ENCODE data around the gene SIM1.

Gene SIM1

DNA sequence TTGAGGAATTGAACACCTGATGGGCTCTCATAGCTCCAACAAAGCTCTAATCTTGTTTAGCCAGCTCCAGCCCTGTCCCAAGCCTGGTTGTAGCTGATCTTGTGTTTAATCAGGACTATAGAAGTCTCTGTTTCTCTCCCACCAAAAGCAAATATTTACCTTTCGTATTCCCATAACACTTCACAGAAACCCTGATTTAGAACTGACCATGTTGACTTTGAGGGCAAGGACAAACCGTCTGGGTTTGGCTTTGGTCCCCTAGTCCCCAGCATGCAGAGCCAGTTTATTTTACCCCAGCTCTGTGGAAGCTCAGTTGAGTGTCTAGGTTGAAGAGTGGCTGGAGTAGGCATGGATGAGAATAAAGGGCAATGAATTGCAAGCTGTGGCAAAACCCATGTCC, 18.0 kb upstream of the SIM1 start:
- 0 out of 2 replicates have a peak overlapping the region, but pooled peaks have one; percentile 17 for H2AFZ ChIP-seq (ENCODE audit: low read depth, low read length)
- H4K20me1 ChIP-seq (ENCODE audit: insufficient read depth, low read length), result no peaks in the 10 kb centered on the region
- H3K36me3 ChIP-seq (ENCODE audit: insufficient read depth, low read length), result no peaks in the 10 kb centered on the region
- ATAC-seq (ENCODE audit: insufficient read depth, low read depth) (no peak), DNase-seq (no peak)
- TF ChIP-seq EZH2 (IDR thresholded peaks at IDR 0.05; ENCODE audit: borderline replicate concordance, low read depth, low read length, severe bottlenecking), result no peak
- TF ChIP-seq, protein P1, sequence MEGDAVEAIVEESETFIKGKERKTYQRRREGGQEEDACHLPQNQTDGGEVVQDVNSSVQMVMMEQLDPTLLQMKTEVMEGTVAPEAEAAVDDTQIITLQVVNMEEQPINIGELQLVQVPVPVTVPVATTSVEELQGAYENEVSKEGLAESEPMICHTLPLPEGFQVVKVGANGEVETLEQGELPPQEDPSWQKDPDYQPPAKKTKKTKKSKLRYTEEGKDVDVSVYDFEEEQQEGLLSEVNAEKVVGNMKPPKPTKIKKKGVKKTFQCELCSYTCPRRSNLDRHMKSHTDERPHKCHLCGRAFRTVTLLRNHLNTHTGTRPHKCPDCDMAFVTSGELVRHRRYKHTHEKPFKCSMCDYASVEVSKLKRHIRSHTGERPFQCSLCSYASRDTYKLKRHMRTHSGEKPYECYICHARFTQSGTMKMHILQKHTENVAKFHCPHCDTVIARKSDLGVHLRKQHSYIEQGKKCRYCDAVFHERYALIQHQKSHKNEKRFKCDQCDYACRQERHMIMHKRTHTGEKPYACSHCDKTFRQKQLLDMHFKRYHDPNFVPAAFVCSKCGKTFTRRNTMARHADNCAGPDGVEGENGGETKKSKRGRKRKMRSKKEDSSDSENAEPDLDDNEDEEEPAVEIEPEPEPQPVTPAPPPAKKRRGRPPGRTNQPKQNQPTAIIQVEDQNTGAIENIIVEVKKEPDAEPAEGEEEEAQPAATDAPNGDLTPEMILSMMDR (IDR thresholded peaks at IDR 0.05; ENCODE audit: borderline replicate concordance, extremely low read depth, low read length, poor library complexity, severe bottlenecking), result no peak
- H3K27me3 ChIP-seq (ENCODE audit: insufficient read depth, low read length, poor library complexity), result no peaks in the 10 kb centered on the region
- no peak overlapping the region for H3K4me3 ChIP-seq (ENCODE audit: low read depth in 1 of 2, low read length in 2 of 2)
- no peak overlapping the region for H3K4me2 ChIP-seq (ENCODE audit: insufficient read depth, low read length)
- H3K4me1 ChIP-seq (ENCODE audit: insufficient read depth, low read length), result peaks cover 22% of the 10 kb centered on the region
- H3K79me2 ChIP-seq (ENCODE audit: insufficient read depth, low read length), result no peaks in the 10 kb centered on the region
- H3K27ac ChIP-seq (ENCODE audit: low read length), result no peak overlapping the region
- no peaks in the 10 kb centered on the region for H3K9me3 ChIP-seq (ENCODE audit: insufficient read depth, low read length, severe bottlenecking)
- no peak overlapping the region for H3K9ac ChIP-seq (ENCODE audit: low read depth, low read length)

DNA sequence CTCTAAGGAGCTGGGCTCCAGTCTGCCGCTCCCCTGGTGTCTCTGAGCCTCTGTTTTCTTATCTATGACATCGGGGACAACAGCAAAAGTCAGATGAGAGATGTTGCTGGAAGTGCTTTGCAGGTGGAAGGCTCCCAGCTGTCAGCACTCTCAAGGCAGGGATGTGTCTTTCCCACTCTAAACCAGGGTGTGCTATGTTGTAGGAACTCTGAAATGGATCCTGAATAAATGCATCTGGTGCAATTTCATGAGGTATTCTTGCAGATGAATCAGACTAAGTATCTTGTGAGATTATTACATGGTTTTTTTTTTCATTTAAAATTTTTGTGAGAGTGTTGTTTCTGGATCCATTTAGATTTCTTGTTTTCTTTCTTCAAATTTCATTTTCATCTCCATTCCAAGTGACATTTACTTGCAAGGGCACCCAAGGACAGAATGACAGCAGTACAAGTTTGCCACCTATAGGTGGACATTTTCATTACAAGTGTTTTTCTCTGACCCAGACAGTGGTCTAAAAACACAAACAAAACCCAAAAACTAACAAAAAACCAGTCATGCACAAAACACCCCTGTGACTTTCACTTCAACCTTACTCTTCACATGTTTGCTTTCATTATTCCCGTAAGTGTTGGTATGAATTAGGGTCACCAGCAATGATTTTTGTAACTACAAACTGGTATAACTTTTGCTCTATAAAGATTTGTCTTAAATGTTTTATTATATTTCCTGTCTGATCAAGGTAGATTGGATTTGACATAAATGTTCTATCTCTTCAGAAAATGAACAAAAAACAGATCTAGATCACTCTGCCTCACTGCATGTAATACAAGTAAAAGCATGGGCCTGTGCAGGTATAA, 14.7 kb upstream of the SIM1 start:
- Histone ChIP-seq H3K4me3 (ENCODE audit: low read depth in 1 of 2, low read length in 2 of 2) (no peak overlapping the region), H3K36me3 (ENCODE audit: insufficient read depth, low read length) (no peaks in the 10 kb centered on the region), H3K27me3 (ENCODE audit: insufficient read depth, low read length, poor library complexity) (no peaks in the 10 kb centered on the region), H4K20me1 (ENCODE audit: insufficient read depth, low read length) (no peaks in the 10 kb centered on the region), H3K79me2 (ENCODE audit: insufficient read depth, low read length) (no peaks in the 10 kb centered on the region), H2AFZ (ENCODE audit: low read depth, low read length) (peak overlapping the region; percentile 59), H3K27ac (ENCODE audit: low read length) (peak overlapping the region; percentile 78), H3K9ac (ENCODE audit: low read depth, low read length) (peak overlapping the region; percentile 29; the same call in 1 of the 2 replicates), H3K4me2 (ENCODE audit: insufficient read depth, low read length) (peak overlapping the region; percentile 16; the same call in 1 of the 2 replicates), H3K9me3 (ENCODE audit: insufficient read depth, low read length, severe bottlenecking) (no peaks in the 10 kb centered on the region), H3K4me1 (ENCODE audit: insufficient read depth, low read length) (peaks cover 34% of the 10 kb centered on the region)
- no peak for TF ChIP-seq EZH2 (IDR thresholded peaks at IDR 0.05; ENCODE audit: borderline replicate concordance, low read depth, low read length, severe bottlenecking)
- TF ChIP-seq, protein P1 (IDR thresholded peaks at IDR 0.05; ENCODE audit: borderline replicate concordance, extremely low read depth, low read length, poor library complexity, severe bottlenecking), result peak; percentile 82
- ATAC-seq (ENCODE audit: insufficient read depth, low read depth) (peak; percentile 84), DNase-seq (peak; percentile 33)

DNA sequence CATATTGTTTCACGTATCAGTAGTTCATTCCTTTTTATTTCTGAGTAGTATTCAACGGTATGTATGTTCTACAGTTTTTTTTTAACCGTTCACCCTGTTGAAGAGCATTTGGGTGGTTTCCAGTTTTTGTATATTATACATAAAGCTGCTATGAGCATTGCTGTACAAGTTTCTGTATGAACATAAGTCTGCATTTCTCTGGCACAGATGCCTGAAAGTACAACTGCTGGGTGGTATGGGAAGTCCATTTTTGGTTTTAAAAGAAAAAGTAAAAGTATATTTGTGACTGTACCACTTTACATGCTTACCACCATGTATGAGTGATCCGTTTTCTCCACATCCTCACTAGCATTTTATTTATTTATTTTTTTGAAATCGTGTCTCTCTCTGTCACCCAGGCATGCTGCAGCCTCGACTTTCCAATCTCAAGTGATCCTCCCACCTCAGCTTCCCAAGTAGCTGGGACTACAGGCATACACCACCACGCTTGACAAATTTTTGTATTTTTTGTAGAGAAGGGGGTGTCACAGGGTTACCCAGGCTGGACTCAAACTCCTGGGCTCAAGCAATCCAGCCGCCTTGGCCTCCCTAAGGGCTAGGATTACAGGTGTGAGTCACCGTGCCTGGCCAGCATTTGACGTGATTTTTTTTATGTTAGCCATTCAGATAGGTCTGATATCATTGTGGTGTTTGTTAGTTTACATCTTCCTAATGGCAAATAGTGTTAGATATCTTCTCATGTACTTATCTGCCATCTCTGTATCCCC, 11.0 kb upstream of the SIM1 start:
- H3K27ac ChIP-seq (ENCODE audit: low read length), result no peak overlapping the region
- no peaks in the 10 kb centered on the region for H3K79me2 ChIP-seq (ENCODE audit: insufficient read depth, low read length)
- H3K4me1 ChIP-seq (ENCODE audit: insufficient read depth, low read length), result peaks cover 71% of the 10 kb centered on the region
- H3K27me3 ChIP-seq (ENCODE audit: insufficient read depth, low read length, poor library complexity), result no peaks in the 10 kb centered on the region
- TF ChIP-seq, protein P1 (IDR thresholded peaks at IDR 0.05; ENCODE audit: borderline replicate concordance, extremely low read depth, low read length, poor library complexity, severe bottlenecking), result no peak
- no peak for TF ChIP-seq EZH2 (IDR thresholded peaks at IDR 0.05; ENCODE audit: borderline replicate concordance, low read depth, low read length, severe bottlenecking)
- no peak overlapping the region for H3K9ac ChIP-seq (ENCODE audit: low read depth, low read length)
- no peak for ATAC-seq (ENCODE audit: insufficient read depth, low read depth)
- H2AFZ ChIP-seq (ENCODE audit: low read depth, low read length), result 0 out of 2 replicates have a peak overlapping the region, but pooled peaks have one; percentile 5
- H3K36me3 ChIP-seq (ENCODE audit: insufficient read depth, low read length), result no peaks in the 10 kb centered on the region
- no peak overlapping the region for H3K4me3 ChIP-seq (ENCODE audit: low read depth in 1 of 2, low read length in 2 of 2)
- no peaks in the 10 kb centered on the region for H3K9me3 ChIP-seq (ENCODE audit: insufficient read depth, low read length, severe bottlenecking)
- no peak for DNase-seq
- no peaks in the 10 kb centered on the region for H4K20me1 ChIP-seq (ENCODE audit: insufficient read depth, low read length)
- no peak overlapping the region for H3K4me2 ChIP-seq (ENCODE audit: insufficient read depth, low read length)

Measured in DND-41 (cell line).